GM12878 (cell line): Measurements from ENCODE around the gene KIF6. TPM values are rescaled to one million over a fixed set of nuclear protein-coding genes. Genes with fewer than 3 reads are reported as not detected.

Experiments
- ATAC-seq: fragments of 200-7000 bp; cut with Tn5 transposase; 3 replicates; pipeline ENCODE4 v1.9.1; 2020; ENCODE audit warnings: mild to moderate bottlenecking, moderate library complexity
- BruUV-seq: library from RNA; stranded (reverse); fragments of 400-500 nt; replicated peaks from 2 replicates; lab custom pipeline; 2021; lab: Mats Ljungman, UMichigan
- CTCF ChIA-PET: fragments of 300-600 bp; sonication (Branson Sonifier 250); formaldehyde crosslinking; extraction: SDS; loops from one replicate; lab custom pipeline; 2021; ENCODE audit warnings: inconsistent platforms; lab: Yijun Ruan, JAX
- POLR2A ChIA-PET: fragments of 350-600 bp; formaldehyde crosslinking; extraction: SDS; loops from one replicate; lab custom pipeline; 2021; ENCODE audit warnings: inconsistent platforms; lab: Charles Lee
- RAD21 ChIA-PET: fragments of 300-600 bp; sonication (Branson Sonifier 250); formaldehyde crosslinking; loops from one replicate; lab custom pipeline; 2023; ENCODE audit warnings: antibody characterized with exemption; ENCODE audit not compliant: unreplicated experiment; lab: Charles Lee
- SMC1A ChIA-PET: fragments of 300-600 bp; sonication (Branson Sonifier 250); formaldehyde crosslinking; loops from one replicate; lab custom pipeline; 2023; ENCODE audit not compliant: unreplicated experiment, uncharacterized antibody; lab: Charles Lee
- DNase-seq: peaks from one replicate; pipeline ENCODE4 v3.0.0-alpha.2; 2011; ENCODE audit warnings: low read depth, low spot score
- FAIRE-seq: peaks from 3 replicates; lab custom pipeline; 2011; peaks lifted over from hg19 to GRCh38; lab: Jason Lieb, UNC
- H2AFZ ChIP-seq: 2 replicates; pipeline ENCODE4 v1.6.0; 2011; ENCODE audit warnings: low read depth, low read length, control low read depth; ENCODE audit not compliant: control insufficient read depth
- H3K27ac ChIP-seq: 2 replicates; pipeline ENCODE4 v1.5.1; 2011; ENCODE audit warnings: control low read depth; ENCODE audit not compliant: control insufficient read depth, insufficient read depth
- H3K27me3 ChIP-seq, 2 experiments: replicated peaks in 1 of 2; 2 replicates each; pipeline versions ENCODE4 v1.6.0 to v1.6.1; 2011; ENCODE audit warnings: low read length in 1 of 2; ENCODE audit not compliant: control insufficient read depth in 2 of 2, insufficient read depth in 2 of 2
- H3K36me3 ChIP-seq, 2 experiments: 2 replicates each; pipeline ENCODE4 v1.5.1; 2011; ENCODE audit warnings: low read length in 1 of 2; ENCODE audit not compliant: control insufficient read depth in 2 of 2, insufficient read depth in 2 of 2
- H3K4me1 ChIP-seq: 2 replicates; pipeline ENCODE4 v1.6.1; 2011; ENCODE audit warnings: mild to moderate bottlenecking, low read length, moderate library complexity, mixed read lengths; ENCODE audit not compliant: control insufficient read depth, insufficient read depth
- H3K4me2 ChIP-seq: 2 replicates; pipeline ENCODE4 v1.6.0; 2011; ENCODE audit warnings: control low read depth; ENCODE audit not compliant: control insufficient read depth, insufficient read depth
- H3K4me3 ChIP-seq: fragments of 200-600 bp; sonication (generic); 2 replicates; pipeline ENCODE4 v1.5.1; 2016
- H3K79me2 ChIP-seq: 2 replicates; pipeline ENCODE4 v1.6.0; 2011; ENCODE audit warnings: low read length; ENCODE audit not compliant: control insufficient read depth, insufficient read depth
- H3K9ac ChIP-seq: 2 replicates; pipeline ENCODE4 v1.8.0; 2011; ENCODE audit warnings: low read length, control low read depth, mixed read lengths; ENCODE audit not compliant: control insufficient read depth, insufficient read depth
- H3K9me3 ChIP-seq: replicated peaks from 3 replicates; pipeline ENCODE4 v1.5.1; 2011; ENCODE audit warnings: mild to moderate bottlenecking, low read length; ENCODE audit not compliant: control insufficient read depth, insufficient read depth
- H4K20me1 ChIP-seq: 2 replicates; pipeline ENCODE4 v1.6.0; 2011; ENCODE audit not compliant: control insufficient read depth, insufficient read depth
- GATAD2B ChIP-seq: fragments of 450-650 bp; conservative IDR thresholded peaks from 2 replicates; pipeline ENCODE4 v1.6.1; 2017; ENCODE audit warnings: low read depth, mild to moderate bottlenecking, moderate library complexity
- HDAC2 ChIP-seq: fragments of 200-600 bp; sonication (generic); IDR thresholded peaks from 2 replicates; pipeline ENCODE4 v1.6.1; 2017
- IRF4 ChIP-seq: IDR thresholded peaks from 2 replicates; pipeline ENCODE4 v1.6.1; 2011; ENCODE audit warnings: low read depth, low read length
- MTA2 ChIP-seq: fragments of 450-650 bp; IDR thresholded peaks from 2 replicates; pipeline ENCODE4 v1.6.1; 2016; ENCODE audit warnings: low read depth, mild to moderate bottlenecking, moderate library complexity
- NFIC ChIP-seq: IDR thresholded peaks from 2 replicates; pipeline ENCODE4 v1.6.1; 2012; ENCODE audit warnings: low read depth, mild to moderate bottlenecking, inconsistent platforms, low read length, moderate library complexity
- PAX5 ChIP-seq: IDR thresholded peaks from 2 replicates; pipeline ENCODE4 v1.6.1; 2011; ENCODE audit warnings: low read depth, low read length, borderline replicate concordance
- PML ChIP-seq: IDR thresholded peaks from 2 replicates; pipeline ENCODE4 v1.6.1; 2012; ENCODE audit warnings: low read length, inconsistent platforms
- SUPT20H ChIP-seq: IDR thresholded peaks from 2 replicates; pipeline ENCODE4 v1.6.1; 2011; ENCODE audit warnings: low read depth, mild to moderate bottlenecking, low read length, moderate library complexity, borderline replicate concordance; ENCODE audit not compliant: control insufficient read depth
- SUZ12 ChIP-seq: fragments of 200-600 bp; sonication (generic); IDR thresholded peaks from one replicate; pipeline ENCODE4 v1.6.1; 2018; ENCODE audit warnings: antibody characterized with exemption, mild to moderate bottlenecking; ENCODE audit not compliant: unreplicated experiment
- WGBS: methylation state at CpG from one replicate; pipeline ENCODE4 v1.1.6; 2016; ENCODE audit warnings: low lambda C conversion rate; ENCODE audit not compliant: insufficient replicate concordance, insufficient coverage; ENCODE audit errors: missing lambda C conversion rate; 5-methylcytosine and 5-hydroxymethylcytosine counted together
- in situ Hi-C: fragments of 300-500 bp; cut with MboI; formaldehyde crosslinking; loops from 9 replicates; pipeline ENCODE4 v1.14.3; 2018; ENCODE audit warnings: mixed read lengths
- intact Hi-C: fragments of 100-400 bp; cut with micrococcal nuclease; formaldehyde crosslinking; loops from one replicate; pipeline ENCODE4 v1.14.2; 2022; ENCODE audit not compliant: unreplicated experiment
- polyA plus RNA-seq, 11 experiments: library from polyadenylated mRNA; depleted of rRNA in 4 of 11; unstranded in 6 of 11; stranded (reverse) in 5 of 11; fragments of >200 nt; fragmentation: Nextera tagmentation in 4 of 11; fragmentation: Illumina TruSeq in 1 of 11; extraction: Ambion mirVana in 4 of 11; extraction: Trizol in 1 of 11; gene quantifications; 1 replicate in 1 of 11; 2 replicates in 10 of 11; pipeline versions ENCODE4 v1.2.1 to v1.2.3, GENCODE V29; 2011 to 2016; ENCODE audit warnings: inconsistent platforms in 2 of 11, missing spikeins in 2 of 11, low read depth in 1 of 11
- total RNA-seq, 4 experiments: library from RNA; depleted of rRNA in 3 of 4; stranded (reverse); fragments of >200 nt in 3 of 4; fragmentation: Illumina TruSeq in 1 of 4; extraction: Trizol in 1 of 4; gene quantifications; 2 replicates each; pipeline versions ENCODE4 v1.2.1 to v1.2.3, GENCODE V29; 2013 to 2021
- TF ChIP-seq, protein P1 (sequence below): IDR thresholded peaks from 2 replicates; pipeline ENCODE4 v1.6.1; 2011; ENCODE audit warnings: borderline replicate concordance, low read depth, mild to moderate bottlenecking, moderate library complexity, low read length; ENCODE audit not compliant: insufficient read depth, poor library complexity, severe bottlenecking
- TF ChIP-seq, protein P2 (sequence below): fragments of 450-650 bp; IDR thresholded peaks from 2 replicates; pipeline ENCODE4 v1.6.1; 2017; ENCODE audit warnings: mild to moderate bottlenecking, moderate library complexity
- TF ChIP-seq, protein P3 (sequence below): fragments of 450-650 bp; IDR thresholded peaks from 2 replicates; pipeline ENCODE4 v1.6.1; 2017; ENCODE audit warnings: mild to moderate bottlenecking, low read depth, inconsistent platforms; ENCODE audit not compliant: poor library complexity, severe bottlenecking
- TF ChIP-seq, protein P4 (sequence below): fragments of 450-650 bp; IDR thresholded peaks from 2 replicates; pipeline ENCODE4 v1.6.1; 2017; ENCODE audit warnings: mild to moderate bottlenecking

Gene KIF6
- total and polyA plus RNA-seq, 10 of the 15 experiments (the other 5 are each of a cell fraction or from before 2014, with no cell fraction given), result 0.09 to 1.0 (median 0.28) TPM

DNA sequence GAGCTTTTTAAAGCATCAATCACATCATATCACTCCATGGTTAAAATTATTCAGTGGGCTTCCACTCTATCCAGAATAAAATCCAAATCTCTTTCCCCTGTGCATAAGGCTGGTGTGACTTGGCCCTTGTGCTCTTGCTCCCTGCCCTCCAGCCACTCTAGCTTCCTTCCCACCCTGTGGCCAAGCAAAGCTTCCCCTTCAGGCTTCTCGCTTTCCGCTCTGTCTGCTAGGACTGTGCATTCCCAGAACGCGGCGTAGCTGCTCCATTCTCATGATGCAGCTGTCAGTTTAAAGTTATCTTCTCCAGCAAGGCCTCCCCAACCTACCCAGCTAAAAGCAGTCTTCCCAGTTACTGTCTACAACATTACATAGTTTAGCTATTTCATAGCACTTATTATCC lies 383.3 kb downstream of the KIF6 start:
- in situ Hi-C loops (no loop called here), intact Hi-C loops (loop anchor here (10.0 kb wide), 1 partner anchor 963 kb away; no protein-coding TSS in a partner anchor)
- Histone ChIP-seq H3K9ac (no peak overlapping the region), H2AFZ (no peak overlapping the region), H3K4me3 (no peak overlapping the region), H3K27me3 (no peaks in the 10 kb centered on the region), H3K4me1 (peaks cover 7% of the 10 kb centered on the region), H3K27ac (no peak overlapping the region), H3K4me2 (no peak overlapping the region), H3K9me3 (no peaks in the 10 kb centered on the region; the same call in 2 of the 3 replicates), H4K20me1 (no peaks in the 10 kb centered on the region), H3K79me2 (no peaks in the 10 kb centered on the region), H3K36me3 (no peaks in the 10 kb centered on the region)
- POLR2A ChIA-PET, result no interaction called here
- WGBS, result 97% methylated on average over 5 of the region's 5 CpGs
- no TSS peak for BruUV-seq
- DNase-seq, result no peak
- no peak for FAIRE-seq
- RAD21 ChIA-PET, result interaction anchor here (0.6 kb wide), 1 partner anchor 1970 kb away, joined by 3 read pairs; no protein-coding TSS in a partner anchor
- ATAC-seq, result no peak
- TF ChIP-seq, protein P1, sequence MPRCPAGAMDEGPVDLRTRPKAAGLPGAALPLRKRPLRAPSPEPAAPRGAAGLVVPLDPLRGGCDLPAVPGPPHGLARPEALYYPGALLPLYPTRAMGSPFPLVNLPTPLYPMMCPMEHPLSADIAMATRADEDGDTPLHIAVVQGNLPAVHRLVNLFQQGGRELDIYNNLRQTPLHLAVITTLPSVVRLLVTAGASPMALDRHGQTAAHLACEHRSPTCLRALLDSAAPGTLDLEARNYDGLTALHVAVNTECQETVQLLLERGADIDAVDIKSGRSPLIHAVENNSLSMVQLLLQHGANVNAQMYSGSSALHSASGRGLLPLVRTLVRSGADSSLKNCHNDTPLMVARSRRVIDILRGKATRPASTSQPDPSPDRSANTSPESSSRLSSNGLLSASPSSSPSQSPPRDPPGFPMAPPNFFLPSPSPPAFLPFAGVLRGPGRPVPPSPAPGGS, result no peak
- TF ChIP-seq, protein P2, sequence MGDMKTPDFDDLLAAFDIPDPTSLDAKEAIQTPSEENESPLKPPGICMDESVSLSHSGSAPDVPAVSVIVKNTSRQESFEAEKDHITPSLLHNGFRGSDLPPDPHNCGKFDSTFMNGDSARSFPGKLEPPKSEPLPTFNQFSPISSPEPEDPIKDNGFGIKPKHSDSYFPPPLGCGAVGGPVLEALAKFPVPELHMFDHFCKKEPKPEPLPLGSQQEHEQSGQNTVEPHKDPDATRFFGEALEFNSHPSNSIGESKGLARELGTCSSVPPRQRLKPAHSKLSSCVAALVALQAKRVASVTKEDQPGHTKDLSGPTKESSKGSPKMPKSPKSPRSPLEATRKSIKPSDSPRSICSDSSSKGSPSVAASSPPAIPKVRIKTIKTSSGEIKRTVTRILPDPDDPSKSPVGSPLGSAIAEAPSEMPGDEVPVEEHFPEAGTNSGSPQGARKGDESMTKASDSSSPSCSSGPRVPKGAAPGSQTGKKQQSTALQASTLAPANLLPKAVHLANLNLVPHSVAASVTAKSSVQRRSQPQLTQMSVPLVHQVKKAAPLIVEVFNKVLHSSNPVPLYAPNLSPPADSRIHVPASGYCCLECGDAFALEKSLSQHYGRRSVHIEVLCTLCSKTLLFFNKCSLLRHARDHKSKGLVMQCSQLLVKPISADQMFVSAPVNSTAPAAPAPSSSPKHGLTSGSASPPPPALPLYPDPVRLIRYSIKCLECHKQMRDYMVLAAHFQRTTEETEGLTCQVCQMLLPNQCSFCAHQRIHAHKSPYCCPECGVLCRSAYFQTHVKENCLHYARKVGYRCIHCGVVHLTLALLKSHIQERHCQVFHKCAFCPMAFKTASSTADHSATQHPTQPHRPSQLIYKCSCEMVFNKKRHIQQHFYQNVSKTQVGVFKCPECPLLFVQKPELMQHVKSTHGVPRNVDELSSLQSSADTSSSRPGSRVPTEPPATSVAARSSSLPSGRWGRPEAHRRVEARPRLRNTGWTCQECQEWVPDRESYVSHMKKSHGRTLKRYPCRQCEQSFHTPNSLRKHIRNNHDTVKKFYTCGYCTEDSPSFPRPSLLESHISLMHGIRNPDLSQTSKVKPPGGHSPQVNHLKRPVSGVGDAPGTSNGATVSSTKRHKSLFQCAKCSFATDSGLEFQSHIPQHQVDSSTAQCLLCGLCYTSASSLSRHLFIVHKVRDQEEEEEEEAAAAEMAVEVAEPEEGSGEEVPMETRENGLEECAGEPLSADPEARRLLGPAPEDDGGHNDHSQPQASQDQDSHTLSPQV, result no peak
- TF ChIP-seq SUZ12 (no peak), SUPT20H (no peak), IRF4 (no peak), HDAC2 (no peak), MTA2 (no peak), NFIC (no peak), PML (no peak), GATAD2B (no peak), PAX5 (no peak)
- TF ChIP-seq, protein P3, sequence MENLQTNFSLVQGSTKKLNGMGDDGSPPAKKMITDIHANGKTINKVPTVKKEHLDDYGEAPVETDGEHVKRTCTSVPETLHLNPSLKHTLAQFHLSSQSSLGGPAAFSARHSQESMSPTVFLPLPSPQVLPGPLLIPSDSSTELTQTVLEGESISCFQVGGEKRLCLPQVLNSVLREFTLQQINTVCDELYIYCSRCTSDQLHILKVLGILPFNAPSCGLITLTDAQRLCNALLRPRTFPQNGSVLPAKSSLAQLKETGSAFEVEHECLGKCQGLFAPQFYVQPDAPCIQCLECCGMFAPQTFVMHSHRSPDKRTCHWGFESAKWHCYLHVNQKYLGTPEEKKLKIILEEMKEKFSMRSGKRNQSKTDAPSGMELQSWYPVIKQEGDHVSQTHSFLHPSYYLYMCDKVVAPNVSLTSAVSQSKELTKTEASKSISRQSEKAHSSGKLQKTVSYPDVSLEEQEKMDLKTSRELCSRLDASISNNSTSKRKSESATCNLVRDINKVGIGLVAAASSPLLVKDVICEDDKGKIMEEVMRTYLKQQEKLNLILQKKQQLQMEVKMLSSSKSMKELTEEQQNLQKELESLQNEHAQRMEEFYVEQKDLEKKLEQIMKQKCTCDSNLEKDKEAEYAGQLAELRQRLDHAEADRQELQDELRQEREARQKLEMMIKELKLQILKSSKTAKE, result no peak
- TF ChIP-seq, protein P4, sequence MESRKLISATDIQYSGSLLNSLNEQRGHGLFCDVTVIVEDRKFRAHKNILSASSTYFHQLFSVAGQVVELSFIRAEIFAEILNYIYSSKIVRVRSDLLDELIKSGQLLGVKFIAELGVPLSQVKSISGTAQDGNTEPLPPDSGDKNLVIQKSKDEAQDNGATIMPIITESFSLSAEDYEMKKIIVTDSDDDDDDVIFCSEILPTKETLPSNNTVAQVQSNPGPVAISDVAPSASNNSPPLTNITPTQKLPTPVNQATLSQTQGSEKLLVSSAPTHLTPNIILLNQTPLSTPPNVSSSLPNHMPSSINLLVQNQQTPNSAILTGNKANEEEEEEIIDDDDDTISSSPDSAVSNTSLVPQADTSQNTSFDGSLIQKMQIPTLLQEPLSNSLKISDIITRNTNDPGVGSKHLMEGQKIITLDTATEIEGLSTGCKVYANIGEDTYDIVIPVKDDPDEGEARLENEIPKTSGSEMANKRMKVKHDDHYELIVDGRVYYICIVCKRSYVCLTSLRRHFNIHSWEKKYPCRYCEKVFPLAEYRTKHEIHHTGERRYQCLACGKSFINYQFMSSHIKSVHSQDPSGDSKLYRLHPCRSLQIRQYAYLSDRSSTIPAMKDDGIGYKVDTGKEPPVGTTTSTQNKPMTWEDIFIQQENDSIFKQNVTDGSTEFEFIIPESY, result no peak
- CTCF ChIA-PET, result interaction anchor here (1.1 to 1.4 kb wide), 2 partner anchors 20 to 39 kb away, joined by 3 read pairs; no protein-coding TSS in a partner anchor
- SMC1A ChIA-PET, result no interaction called here
